Measurements from ENCODE around the gene IL1RAPL1.

Gene IL1RAPL1

DNA sequence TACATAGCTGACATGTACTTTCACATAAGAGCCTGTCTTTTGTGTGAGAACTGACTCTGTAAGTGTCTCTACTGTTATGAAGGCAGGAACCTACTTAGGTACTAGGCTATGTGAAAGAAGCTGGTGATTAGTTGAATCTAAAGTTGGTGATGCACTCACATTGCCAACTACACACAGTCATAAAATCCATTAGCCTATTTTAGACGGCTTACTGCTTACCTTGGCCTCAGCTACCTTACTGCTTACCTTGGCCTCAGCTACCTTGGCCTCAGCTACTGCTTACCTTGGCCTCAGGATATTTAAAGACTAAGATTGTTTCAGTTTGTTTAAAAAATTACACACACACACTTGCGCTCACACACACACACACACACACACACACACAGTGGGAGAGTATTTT, 549.7 kb downstream of the IL1RAPL1 start:
- DNase-seq: no peak

DNA sequence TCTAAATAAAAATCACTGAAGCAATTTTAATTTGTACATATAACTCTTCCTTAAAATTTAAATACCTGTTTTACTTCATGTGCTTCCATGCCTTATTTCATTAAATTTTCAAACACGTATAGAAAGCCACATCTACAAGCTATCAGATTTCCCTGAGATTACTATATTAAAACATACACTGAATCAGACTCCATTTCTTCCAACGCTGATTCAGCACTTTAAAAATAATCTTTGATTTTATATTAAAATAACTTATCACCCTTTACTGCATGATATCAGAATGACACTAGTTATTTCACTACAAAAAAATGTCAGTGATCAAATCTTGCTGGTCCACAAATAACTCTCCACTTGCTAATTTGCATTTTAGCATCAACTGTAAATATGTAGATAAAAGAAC, 550.8 kb downstream of the IL1RAPL1 start:
- no peak for DNase-seq

DNA sequence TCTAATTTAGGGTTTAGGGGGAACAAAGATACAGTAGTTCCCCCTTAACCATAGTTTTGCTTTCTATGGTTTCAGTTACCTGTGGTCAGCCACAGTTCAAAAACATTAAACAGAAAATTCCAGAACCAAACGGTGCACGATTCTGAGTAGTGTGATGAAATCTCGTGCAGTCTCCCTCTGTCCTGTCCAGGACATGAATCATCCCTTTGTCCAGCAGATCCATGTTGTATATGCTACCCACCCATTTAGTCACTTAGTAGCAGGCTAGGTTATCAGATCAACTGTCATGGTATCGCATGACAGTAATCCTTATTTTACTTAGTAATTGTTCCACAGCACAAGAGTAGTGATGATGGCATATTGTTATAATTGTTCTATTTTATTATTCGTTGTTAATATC, 556.1 kb downstream of the IL1RAPL1 start:
- DNase-seq: no peak

DNA sequence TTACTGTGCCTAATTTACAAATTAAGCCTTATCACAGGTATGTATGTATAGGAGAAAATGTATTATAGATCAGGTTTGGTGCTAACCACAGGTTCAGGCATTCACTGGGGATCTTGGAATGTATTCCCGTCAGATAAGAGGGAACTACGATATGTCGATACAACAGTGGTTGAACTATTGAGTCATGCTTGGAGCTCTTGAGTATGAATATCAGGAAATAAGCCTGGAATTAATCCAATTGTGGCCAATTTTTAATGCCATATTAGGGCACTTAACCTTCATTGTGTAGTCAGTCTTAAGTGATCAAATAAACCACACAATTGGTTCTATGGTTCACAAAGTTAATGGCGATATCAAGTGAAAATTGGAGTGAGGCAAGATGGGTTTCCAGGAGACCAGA, 556.5 kb downstream of the IL1RAPL1 start:
- DNase-seq: no peak

DNA sequence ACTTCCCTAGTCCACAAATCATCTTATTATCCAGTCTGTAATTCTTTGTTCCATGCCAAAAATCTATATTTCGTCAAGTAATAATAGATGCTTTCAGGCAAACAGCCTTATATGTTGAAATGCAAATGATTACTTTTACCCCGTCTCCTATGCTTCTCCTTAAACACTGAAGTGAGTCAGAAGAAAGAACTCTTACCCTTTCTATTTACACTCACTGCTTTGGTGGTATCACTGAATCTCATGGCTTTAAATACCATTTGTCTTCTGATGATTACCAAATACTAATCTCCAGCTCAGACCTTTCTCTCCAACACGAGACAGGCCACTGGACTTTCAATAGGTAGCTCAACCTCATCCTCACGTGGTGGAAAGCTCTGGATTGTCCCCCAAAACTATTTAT, 558.1 kb downstream of the IL1RAPL1 start:
- DNase-seq: no peak

DNA sequence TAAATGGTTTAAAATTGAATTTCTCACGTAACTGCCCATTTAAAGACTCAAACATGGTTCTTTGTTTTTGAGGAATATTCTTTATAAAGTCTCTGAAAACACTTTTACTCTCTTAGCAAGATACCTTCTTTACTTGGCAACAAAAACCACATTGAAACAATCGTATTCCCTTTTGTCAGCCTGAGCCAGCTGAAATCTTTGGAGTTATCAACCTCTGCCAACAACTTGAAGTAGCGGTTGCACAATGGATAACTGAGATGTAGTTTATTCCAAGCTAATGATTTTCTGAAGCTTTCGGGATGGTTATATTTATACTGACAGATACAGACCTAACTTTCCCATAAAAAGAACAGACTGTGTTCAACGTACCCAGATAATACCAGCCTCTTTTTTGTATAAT, 561.3 kb downstream of the IL1RAPL1 start:
- no peak for DNase-seq

DNA sequence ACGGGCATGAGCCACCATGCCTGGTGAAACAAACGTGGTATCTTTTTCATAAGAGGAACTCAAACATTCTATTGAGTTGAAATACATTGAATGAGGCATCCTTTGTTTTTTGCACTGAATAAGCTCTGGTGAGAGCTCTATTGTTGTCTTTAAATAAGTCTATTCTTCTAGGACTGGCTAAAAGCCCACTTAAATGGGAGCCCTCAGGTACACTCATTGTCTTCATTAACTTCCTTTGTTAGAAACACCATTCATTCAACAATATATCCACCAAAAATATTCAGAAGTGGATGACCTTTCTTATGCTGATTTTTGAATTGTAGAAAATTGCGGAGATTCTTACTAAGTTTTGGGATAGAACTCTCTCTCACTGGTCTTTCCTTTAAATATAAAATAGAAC, 568.0 kb downstream of the IL1RAPL1 start:
- DNase-seq: peak in 1 of 14 donors; percentile 2

DNA sequence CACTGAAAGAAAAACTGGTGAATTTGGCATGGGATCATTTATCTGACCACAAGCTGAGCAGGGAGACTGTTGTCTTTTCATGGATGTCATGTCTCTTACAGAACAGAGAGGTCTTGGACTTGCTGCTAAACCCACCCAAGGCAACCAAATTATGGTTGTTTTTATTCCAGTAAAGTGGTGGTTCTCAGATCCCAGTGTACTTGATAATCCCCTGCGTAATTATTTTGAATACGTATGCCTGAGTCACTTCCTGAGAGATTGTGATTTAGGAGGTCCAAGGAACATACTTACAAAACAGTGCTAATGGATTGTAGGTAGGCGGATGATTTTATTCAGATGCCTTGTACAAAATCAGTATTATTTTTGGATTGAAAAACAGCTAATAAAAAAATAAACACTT, 585.6 kb downstream of the IL1RAPL1 start:
- DNase-seq: no peak

DNA sequence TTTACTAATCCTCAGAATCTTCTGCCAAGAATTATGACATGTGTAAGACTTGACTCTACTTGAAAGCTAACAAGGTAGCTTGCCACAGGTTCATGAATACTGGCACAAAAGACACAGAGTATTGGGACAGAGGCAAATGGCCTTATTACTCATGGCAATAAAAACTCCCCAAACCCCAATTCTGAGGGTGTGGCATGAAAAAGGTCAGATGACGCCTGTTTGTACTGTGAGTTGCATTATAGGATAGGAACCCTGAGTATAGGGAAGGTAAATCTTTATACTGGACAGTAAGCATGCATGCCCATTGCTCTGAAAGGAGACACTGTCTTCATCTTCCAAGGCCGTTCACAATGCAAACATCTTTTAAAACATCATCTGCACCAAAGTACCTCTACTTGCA, 600.0 kb downstream of the IL1RAPL1 start:
- DNase-seq: no peak

DNA sequence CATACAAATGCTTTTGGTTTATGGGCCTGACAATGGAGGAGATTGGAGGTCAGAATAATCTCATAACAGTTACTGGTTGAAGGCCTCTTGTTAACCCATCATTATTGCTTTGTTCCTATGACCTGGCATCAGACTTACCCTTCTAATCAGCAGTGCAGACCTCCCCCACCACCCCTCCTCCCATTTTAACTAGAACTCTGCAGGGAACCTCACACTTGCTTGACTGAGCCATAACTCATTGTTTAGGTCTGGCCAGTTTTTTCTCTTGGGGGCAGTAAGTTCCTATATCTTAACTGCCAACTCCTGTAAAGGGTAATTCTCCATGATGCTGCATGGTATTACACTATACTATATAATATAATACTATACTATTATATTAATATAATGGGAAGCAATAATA, 609.3 kb downstream of the IL1RAPL1 start:
- DNase-seq: no peak

DNA sequence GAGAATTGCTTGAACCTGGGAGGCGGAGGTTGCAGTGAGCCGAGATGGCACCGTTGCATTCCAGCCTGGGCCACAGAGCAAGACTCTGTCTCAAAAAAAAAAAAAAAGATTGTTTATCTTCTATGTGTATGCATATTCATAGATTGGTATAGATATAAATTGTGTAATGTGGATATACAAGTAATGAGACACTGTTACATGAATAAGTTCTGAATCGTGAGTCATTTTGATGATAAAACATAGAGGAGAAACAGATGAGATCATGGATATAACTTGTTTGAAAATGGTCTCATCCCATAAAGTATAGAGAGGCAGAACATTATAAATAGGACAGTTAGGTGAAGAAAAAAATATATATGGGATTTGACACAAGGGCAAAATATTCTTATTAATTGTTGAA, 628.0 kb downstream of the IL1RAPL1 start:
- DNase-seq: no peak

DNA sequence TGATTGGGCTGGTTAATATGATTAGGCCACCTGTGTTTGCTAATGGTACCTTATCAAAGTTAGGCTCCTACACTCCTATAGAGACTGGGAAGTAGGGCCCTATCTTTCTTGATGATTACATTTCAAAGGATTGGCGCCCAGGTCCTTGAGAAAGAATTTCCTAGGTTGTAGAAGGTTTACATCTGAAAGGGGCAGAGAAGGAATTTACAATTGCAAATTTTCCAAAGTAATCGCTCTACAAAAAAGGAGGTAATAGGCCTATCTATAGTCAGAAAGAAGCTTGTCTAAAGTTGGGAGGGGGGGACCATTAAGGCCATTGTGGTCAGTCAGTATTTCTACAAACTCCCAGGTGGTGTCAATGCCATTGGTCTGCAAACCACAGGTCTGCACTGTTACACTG, 638.4 kb downstream of the IL1RAPL1 start:
- DNase-seq: no peak

DNA sequence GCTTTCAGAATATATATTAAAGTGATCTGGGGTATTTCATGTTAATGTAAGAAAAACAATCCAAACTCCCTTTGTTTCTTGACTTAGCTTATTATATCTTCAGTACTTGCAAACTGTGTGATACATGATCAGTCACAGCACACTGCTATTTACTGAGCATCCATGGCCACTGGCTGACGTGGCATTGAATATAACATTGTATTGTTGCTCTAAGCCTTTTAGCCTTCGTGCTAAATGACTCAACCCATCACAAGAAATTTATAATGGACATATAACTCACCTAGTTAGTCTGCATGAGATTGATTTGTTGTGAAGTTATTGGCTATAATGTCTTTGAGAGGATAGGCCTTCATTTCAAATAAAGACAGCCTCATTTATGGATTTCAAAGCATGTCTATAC, 642.6 kb downstream of the IL1RAPL1 start:
- DNase-seq: no peak

DNA sequence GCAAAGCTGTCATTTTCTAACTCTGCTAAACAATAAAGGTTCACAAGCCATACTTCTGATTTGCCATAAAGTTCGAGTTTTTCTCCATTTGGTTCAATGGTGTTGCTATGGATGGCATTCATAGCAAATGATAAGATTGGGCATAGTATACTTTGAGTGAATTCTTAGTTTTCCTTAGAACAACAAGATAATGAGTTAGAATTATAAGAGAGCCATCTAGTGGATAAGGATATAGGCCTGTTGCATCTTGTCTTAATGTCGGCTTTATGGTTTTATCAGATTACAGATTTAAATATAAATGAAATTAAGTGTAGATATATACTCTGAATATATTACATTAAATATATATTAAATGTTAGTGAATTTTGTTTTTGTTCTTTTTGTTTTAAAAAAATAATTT, 644.6 kb downstream of the IL1RAPL1 start:
- DNase-seq: no peak

DNA sequence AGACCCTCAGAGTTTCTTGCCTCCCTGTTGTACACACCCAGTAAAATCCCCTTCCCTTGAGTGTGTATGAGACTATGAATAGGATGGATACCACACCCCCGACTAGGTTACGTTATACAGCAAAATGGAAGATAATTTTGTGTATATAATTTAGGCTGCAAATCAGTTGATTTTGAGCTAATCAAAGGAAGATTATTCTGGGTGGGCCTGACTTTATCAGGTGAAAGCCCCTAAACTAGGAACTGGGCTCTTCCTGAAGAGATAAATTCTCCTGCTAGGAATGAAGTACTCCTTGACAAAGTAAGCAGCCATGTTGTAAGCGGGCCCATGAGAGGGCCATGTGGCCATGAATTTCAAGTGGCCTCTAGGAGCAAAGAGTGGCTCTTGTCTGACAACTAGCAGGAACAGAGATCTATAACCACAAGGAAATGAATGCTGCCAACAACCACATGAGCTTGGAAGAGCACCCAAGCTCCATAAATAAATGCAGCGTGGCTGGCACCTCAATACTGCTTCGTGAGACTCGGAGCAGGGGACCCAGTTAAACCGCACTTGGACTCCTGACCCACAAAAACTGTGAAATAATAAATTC, 646.4 kb downstream of the IL1RAPL1 start:
- DNase-seq: no peak

DNA sequence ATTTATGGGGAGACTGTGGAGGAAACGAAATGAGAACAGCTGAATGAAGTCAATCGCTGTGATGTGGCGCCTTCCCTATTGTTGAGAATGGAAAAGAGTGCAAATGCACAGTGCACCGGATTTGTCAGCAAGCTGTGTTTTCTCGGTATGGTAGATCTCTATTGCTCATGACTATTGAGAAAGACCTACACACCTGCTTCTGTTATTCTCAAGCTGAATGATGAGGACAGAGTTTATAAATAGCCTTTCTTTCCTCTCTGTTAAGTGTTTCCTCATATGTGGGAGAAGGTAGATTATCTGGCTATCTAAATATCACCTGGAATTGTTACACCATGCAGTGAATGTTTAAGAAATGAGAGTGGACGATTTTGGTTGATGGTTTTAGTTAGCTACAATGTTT, 650.7 kb downstream of the IL1RAPL1 start:
- no peak for DNase-seq

DNA sequence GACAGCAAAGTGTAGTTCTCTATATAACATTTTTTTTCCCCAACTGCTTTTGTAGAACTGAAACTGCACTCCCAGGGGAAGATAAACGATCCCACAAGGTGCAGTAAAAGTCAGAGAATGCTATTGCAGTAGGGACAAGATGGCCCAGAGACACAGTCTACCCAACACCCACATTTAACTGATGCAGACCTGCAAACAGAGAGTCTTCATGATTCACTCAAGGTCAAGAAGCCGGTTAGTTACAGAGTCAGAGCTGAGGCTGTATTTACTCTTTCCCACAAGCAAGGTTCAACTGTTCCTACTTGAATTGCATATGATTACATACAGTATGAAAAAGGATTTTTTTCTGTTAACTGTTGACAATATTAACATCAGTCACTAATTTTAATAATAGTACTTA, 654.6 kb downstream of the IL1RAPL1 start:
- no peak for DNase-seq

DNA sequence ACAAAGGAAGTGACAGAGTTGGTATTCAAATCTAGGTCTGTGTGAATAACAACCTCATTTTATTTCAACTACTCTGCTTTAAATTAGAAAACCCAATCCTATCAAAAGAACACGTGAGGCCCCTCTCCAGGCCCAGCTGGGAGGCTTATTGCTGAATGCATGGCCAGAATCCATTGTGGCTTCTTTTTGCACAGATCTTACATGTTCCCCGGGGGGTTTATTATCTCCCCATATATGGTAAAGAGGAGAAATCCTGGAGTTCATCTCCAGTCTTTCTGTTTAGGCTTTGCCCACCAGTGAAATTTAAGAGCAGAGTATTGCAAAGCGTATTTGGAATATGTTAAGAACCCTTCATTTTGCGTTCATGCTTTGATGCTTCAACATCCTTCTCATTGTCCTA, 655.6 kb downstream of the IL1RAPL1 start:
- no peak for DNase-seq

DNA sequence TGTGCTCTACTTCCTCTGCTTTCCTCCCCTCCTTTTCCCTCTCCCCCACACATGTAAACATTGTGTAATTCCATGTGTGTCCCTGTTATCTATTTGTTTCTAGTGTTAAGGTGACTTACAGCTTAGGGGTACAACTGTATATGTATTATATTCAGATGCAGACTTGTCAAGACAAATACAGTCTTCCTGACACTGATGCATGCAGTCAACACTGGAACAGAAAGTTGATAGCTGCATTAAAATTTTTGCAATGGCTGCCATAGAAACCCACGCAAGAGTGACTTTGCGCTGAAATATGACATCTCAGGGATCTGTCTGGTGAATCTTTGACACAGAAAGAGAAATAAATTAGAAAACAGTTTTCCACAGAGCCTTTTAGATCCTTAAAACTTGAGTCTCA, 656.7 kb downstream of the IL1RAPL1 start:
- DNase-seq: no peak

DNA sequence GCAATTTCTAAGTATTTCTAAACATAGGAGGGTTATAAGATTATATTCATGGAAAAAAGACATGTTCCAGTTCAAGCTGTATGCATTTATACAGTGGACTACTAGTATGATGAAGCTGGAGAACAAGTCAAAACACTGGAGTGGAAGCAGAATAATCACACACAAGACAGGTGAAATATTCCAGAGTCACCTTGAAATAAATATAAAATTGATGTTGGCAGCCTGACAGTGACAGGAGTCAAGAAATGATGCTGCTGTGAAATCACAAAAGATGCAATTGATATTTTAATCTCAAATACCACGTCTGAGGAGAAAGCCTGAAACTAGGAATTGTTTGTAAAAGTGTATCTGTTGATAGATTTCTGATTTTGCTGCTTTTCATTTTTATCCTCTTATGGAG, 667.3 kb downstream of the IL1RAPL1 start:
- DNase-seq: no peak

DNA sequence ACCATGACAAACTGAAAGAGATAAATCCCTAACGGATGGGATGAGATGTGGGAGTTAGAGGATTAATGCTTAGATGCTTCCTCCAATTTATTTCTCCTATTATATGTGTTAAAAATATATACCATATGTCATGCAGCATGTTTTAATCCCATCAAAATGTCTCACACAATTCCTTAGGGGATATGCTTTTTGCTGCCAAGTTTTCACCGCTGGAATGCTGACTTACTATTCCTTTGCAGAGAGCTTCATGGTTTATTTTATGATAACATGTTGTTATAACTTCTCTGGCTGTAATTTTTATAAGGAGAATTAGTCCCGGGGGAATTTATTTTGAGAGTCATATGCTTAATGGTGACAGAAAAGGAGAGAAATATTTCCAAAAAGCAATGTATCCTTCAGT, 670.3 kb downstream of the IL1RAPL1 start:
- no peak for DNase-seq

DNA sequence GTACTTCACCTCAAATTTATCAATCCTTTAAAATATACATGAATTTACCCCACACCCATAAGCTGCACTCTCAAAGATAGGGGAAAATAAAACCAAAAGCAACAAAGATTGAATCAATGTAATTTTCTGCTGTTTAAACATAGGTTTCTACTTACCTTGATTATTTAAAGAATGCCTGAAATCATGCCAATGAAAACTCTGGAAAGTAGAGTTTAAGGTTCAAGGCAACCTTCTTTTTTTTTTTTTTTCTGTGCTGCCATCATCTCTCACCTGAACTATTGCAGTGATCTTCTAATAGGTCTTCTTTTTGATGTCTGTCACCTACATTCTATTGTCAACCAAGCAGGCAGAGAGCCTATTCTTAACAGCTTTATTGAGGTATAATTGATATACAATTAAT, 682.1 kb downstream of the IL1RAPL1 start:
- no peak for DNase-seq

DNA sequence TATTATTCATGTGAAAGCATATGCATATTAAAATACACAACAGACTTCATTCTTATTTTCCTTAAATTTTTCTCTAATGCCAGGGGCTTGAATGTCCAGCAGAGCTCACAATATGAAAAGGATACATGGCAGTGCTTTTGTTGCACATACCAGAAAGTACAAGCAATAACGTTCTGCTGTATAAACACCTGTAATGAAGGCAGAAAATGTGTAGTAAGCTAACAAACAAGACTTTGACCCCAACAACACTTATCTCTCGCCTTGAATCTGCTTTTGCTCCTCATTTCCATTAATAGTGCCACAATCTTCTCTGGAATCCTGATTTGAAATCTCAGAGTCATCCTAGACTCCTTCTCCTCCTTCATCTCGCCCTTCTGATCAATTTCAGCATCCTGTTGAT, 687.3 kb downstream of the IL1RAPL1 start:
- no peak for DNase-seq

DNA sequence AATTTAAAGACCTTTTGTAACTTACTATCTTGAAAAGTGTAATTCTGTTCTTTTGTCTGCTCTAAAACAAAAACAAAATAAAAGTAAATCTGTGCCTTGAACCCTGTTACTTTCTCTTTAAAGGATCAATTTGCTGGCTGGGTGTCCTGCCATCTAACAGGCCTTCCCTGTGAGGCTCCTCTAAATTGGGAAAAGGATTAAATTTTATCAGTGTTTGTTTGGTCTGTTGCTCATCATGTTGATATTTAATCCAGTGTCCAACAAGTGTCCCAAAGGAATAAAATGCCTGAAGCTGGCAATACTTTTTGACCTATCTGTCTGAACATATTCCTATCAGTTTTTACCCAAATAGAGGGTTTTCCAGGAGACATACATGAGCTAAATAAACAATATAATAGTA, 688.7 kb downstream of the IL1RAPL1 start:
- no peak for DNase-seq

DNA sequence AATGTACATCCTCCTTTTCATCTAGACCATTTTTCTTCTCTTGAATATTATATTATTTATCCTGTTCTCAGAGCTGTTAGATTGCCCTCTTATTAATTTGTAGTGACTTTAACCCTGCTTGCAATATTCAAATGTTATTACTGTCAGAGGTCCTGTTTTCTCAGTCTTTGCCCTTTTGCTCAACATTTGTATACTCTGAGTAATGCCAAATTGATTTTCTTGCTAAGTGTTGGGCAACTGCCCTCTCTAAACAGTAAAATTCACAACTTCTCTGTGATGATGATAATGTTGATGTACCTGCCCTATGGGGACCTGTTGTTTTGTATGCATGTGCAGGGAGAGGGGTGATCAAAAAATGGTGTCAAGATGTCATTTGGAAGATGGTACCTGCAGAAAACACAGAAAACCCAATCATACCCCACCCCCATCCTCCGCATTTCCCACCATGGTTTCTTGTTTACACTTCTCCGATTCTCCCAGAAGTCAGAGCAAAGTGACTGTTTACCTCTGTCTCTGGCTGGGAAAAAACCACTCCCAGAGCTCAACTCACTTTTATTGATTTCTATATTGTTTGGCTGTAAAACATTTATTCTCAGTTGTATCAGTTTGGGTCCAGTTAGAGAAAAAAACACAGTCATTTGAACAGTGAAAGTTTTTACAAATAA, 694.0 kb downstream of the IL1RAPL1 start:
- DNase-seq: no peak
